Measurements from ENCODE around the gene VPS72.

The VPS72 gene

GRCh38 chr1:151235235-151235634 lies 45.2 kb upstream of the VPS72 start:
- H3F3A ChIP-seq (ENCODE audit: insufficient read depth): no peaks in the 10 kb centered on the region
- peaks cover 49% of the 10 kb centered on the region for H3K36me3 ChIP-seq (ENCODE audit: low read length)
- H3K4me2 ChIP-seq (ENCODE audit: low read depth, low read length, poor library complexity, severe bottlenecking): no peak overlapping the region
- no peak overlapping the region for H2AFZ ChIP-seq (ENCODE audit: low read depth, low read length, severe bottlenecking)
- no peaks in the 10 kb centered on the region for H4K20me1 ChIP-seq (ENCODE audit: low read depth, low read length)
- no peaks in the 10 kb centered on the region for H3K79me2 ChIP-seq (ENCODE audit: insufficient read depth, low read length)
- H3K27ac ChIP-seq (ENCODE audit: low read depth, low read length): no peak overlapping the region
- no peak overlapping the region for H3K9ac ChIP-seq (ENCODE audit: low read length)
- no peak overlapping the region for H3K4me3 ChIP-seq (ENCODE audit: insufficient read depth, low read length, poor library complexity, severe bottlenecking)
- TF ChIP-seq EZH2phosphoT487 (conservative IDR thresholded peaks at IDR 0.05; ENCODE audit: low read length) (no peak), CTCF (IDR thresholded peaks at IDR 0.05; ENCODE audit: insufficient read depth, low read length, poor library complexity, severe bottlenecking) (no peak)
- no peaks in the 10 kb centered on the region for H3K27me3 ChIP-seq (ENCODE audit: low read length)
- H3K9me3 ChIP-seq (ENCODE audit: insufficient read depth, low read length): no peaks in the 10 kb centered on the region
- no peaks in the 10 kb centered on the region for H3K9me2 ChIP-seq (replicated peaks; ENCODE audit: insufficient read depth, low read length)

DNA sequence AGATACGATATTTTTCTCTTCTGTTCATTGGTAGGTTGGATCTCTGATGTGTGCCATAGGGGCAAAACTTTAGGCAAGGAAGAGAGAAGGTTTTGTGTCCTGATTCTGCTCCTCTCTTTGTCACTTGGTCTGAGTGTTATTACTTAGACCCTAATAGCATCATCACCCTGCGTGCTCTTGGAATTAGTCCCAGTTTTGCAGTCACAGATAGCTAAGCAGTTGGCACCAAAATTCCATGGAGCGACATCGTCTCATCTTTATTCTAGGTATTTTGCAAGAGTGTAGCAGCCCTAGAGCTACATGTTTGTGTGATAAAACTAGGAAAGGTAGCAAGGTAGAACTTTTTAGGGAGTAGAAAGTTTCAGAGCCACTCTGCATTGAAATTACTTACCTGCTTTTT lies 32.1 kb upstream of the VPS72 start:
- Histone ChIP-seq H3K27ac (ENCODE audit: low read depth, low read length) (no peak overlapping the region), H3K9ac (ENCODE audit: low read length) (no peak overlapping the region), H3K9me2 (replicated peaks; ENCODE audit: insufficient read depth, low read length) (no peaks in the 10 kb centered on the region), H2AFZ (ENCODE audit: low read depth, low read length, severe bottlenecking) (no peak overlapping the region), H3K4me3 (ENCODE audit: insufficient read depth, low read length, poor library complexity, severe bottlenecking) (no peak overlapping the region), H3K9me3 (ENCODE audit: insufficient read depth, low read length) (no peaks in the 10 kb centered on the region), H4K20me1 (ENCODE audit: low read depth, low read length) (peaks cover 13% of the 10 kb centered on the region; the same call in 1 of the 2 replicates), H3K79me2 (ENCODE audit: insufficient read depth, low read length) (peaks cover 72% of the 10 kb centered on the region), H3F3A (ENCODE audit: insufficient read depth) (peaks cover 5% of the 10 kb centered on the region; the same call in 1 of the 2 replicates), H3K36me3 (ENCODE audit: low read length) (peaks cover 10% of the 10 kb centered on the region; the same call in 1 of the 2 replicates), H3K27me3 (ENCODE audit: low read length) (no peaks in the 10 kb centered on the region), H3K4me2 (ENCODE audit: low read depth, low read length, poor library complexity, severe bottlenecking) (no peak overlapping the region)
- TF ChIP-seq EZH2phosphoT487 (conservative IDR thresholded peaks at IDR 0.05; ENCODE audit: low read length) (no peak), CTCF (IDR thresholded peaks at IDR 0.05; ENCODE audit: insufficient read depth, low read length, poor library complexity, severe bottlenecking) (no peak)

GRCh38 chr1:151221616-151222015 lies 31.6 kb upstream of the VPS72 start:
- Histone ChIP-seq H3K9me3 (ENCODE audit: insufficient read depth, low read length) (no peaks in the 10 kb centered on the region), H3K27ac (ENCODE audit: low read depth, low read length) (no peak overlapping the region), H3K79me2 (ENCODE audit: insufficient read depth, low read length) (peaks cover 77% of the 10 kb centered on the region), H3K4me3 (ENCODE audit: insufficient read depth, low read length, poor library complexity, severe bottlenecking) (no peak overlapping the region), H3K4me2 (ENCODE audit: low read depth, low read length, poor library complexity, severe bottlenecking) (no peak overlapping the region), H3F3A (ENCODE audit: insufficient read depth) (peaks cover 5% of the 10 kb centered on the region; the same call in 1 of the 2 replicates), H4K20me1 (ENCODE audit: low read depth, low read length) (peaks cover 13% of the 10 kb centered on the region; the same call in 1 of the 2 replicates), H3K9ac (ENCODE audit: low read length) (no peak overlapping the region), H3K36me3 (ENCODE audit: low read length) (peaks cover 10% of the 10 kb centered on the region; the same call in 1 of the 2 replicates), H2AFZ (ENCODE audit: low read depth, low read length, severe bottlenecking) (no peak overlapping the region), H3K27me3 (ENCODE audit: low read length) (no peaks in the 10 kb centered on the region), H3K9me2 (replicated peaks; ENCODE audit: insufficient read depth, low read length) (no peaks in the 10 kb centered on the region)
- TF ChIP-seq CTCF (IDR thresholded peaks at IDR 0.05; ENCODE audit: insufficient read depth, low read length, poor library complexity, severe bottlenecking): no peak

Data from SU-DHL-6 (cell line).